VCaP (cell line): Measurements from ENCODE around the gene RNF150.

ENCODE experiments used
- H3K27ac ChIP-seq: fragments of 450-650 bp; 2 replicates; pipeline ENCODE4 v1.5.1; 2017
- TF ChIP-seq, protein P1 (sequence below): fragments of 450-650 bp; conservative IDR thresholded peaks from 2 replicates; pipeline ENCODE4 v1.5.1; 2017; ENCODE audit warnings: mild to moderate bottlenecking, moderate library complexity

Gene RNF150

DNA sequence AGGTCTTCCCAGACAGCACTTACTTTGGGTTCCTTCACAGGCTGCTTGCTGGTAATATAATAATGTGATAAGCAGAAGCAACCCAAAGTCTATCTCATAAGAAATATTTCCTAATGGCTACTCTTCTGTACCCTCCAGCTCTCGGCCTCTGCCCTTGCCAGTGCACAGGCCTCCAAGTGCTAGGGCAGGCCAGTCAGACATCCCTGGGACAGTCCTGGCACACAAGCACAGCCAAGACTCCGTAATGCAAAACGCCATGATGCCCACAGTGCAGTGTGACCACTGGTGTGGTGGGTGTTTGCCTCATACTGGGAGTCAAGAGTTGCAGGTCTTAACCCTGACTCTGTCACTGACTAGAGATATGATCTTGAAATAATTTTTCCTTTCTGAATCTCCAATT lies 35.1 kb downstream of the RNF150 start:
- TF ChIP-seq, protein P1, sequence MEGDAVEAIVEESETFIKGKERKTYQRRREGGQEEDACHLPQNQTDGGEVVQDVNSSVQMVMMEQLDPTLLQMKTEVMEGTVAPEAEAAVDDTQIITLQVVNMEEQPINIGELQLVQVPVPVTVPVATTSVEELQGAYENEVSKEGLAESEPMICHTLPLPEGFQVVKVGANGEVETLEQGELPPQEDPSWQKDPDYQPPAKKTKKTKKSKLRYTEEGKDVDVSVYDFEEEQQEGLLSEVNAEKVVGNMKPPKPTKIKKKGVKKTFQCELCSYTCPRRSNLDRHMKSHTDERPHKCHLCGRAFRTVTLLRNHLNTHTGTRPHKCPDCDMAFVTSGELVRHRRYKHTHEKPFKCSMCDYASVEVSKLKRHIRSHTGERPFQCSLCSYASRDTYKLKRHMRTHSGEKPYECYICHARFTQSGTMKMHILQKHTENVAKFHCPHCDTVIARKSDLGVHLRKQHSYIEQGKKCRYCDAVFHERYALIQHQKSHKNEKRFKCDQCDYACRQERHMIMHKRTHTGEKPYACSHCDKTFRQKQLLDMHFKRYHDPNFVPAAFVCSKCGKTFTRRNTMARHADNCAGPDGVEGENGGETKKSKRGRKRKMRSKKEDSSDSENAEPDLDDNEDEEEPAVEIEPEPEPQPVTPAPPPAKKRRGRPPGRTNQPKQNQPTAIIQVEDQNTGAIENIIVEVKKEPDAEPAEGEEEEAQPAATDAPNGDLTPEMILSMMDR: no peak
- no peak overlapping the region for H3K27ac ChIP-seq

DNA sequence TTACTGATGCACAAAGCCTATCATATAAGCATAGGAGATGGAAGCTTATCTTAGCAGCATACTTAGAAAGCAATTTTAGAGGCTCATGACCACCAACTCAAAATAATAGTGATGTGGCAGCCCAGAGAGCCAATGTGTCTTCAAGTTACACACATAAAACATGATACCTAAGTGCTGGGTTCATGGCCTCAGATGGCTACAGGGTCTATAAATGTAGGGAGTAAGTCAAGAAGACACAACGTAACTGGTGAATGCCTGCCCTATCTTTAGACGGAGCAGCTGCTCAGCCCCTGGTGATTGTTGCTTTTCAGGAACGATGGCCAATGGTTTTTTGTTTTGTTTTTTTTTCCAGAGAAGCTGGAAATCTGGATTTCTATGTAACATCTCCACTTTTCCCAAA lies 42.8 kb downstream of the RNF150 start:
- H3K27ac ChIP-seq: no peak overlapping the region
- TF ChIP-seq, protein P1: no peak

DNA sequence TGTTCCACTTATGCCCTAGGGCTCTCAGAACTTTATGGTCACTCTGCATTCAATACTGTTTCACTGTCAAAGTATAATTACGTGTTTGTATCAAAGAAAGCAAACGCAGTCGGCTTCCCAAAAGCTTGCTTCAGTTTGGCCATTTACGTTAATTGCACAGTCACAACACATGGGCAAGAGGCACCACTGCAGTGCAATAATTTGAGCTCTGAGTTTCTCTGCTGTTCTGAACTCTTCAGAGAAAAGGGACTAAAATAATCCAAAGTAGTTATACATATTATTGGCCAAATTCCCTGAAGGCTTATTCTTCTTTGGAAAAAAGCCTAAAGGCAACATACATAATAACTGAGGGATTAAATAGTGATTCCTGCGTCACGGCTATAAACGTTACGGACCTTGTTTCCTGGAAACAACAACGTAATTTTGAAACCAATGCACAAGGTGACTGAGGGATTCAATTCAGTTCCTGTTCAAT lies 51.3 kb downstream of the RNF150 start:
- TF ChIP-seq, protein P1: no peak
- peak overlapping the region; percentile 33 for H3K27ac ChIP-seq

DNA sequence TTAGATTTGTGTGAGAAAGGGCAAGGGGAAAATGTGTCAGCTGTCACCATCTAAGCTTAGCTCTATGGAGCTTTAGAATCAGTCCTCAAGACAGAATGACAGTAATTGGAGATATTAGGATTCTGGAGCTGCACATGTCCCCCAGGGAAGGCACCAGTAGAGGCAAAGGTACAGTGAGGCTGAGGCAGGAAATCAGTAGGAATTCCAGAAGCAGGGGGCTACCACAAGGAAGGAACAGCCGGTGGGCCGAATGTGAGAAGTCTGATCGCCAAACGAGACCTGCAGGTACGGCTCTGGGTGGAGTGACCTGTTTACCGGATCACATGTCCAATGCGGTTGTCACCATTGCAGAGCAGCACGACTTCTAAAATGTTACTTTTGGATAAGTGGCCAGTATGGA lies 52.6 kb downstream of the RNF150 start:
- TF ChIP-seq, protein P1: no peak
- no peak overlapping the region for H3K27ac ChIP-seq

DNA sequence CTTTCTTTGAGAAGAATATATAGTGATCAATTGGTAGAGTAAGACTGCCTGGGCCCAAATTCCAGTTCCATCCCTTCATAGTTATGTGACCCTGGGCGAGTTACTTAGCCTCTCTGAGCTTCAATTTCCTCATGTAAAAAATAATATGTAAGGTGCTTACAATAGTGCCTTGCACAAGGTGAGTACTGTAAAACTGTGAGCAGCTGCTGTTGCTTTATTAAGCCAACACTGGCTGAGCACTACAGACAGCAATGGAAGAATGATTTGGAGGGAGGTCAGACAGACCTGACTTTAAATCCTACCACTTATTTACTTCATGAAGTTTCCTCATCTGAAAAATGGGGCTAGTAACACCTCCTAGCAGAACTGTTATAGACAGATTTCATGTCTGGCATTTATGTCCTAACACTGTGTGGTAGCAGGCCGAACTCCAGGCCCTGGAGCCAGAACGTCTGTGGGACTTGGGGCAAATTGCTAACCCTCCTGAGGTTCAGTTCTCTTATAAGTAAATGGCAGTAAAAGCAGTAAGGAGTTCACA lies 53.8 kb downstream of the RNF150 start:
- H3K27ac ChIP-seq: no peak overlapping the region
- TF ChIP-seq, protein P1: no peak

DNA sequence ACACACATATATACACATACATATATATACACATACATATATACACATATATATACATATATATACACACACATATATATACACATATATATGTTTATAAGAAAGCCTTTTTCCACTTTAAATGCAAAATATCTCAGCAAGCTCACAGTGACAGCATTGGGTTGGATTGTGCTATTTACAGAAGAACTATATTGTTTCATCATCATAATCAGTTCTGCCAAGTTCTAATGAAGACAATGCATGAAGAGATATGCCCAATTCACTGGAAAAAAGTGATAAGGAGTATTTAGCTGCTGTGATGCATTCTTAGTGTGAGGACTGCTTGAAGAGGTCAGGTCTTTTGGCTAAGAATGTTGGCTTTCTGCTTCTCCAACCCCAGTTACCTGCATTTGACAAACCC lies 54.4 kb downstream of the RNF150 start:
- no peak overlapping the region for H3K27ac ChIP-seq
- TF ChIP-seq, protein P1: no peak

DNA sequence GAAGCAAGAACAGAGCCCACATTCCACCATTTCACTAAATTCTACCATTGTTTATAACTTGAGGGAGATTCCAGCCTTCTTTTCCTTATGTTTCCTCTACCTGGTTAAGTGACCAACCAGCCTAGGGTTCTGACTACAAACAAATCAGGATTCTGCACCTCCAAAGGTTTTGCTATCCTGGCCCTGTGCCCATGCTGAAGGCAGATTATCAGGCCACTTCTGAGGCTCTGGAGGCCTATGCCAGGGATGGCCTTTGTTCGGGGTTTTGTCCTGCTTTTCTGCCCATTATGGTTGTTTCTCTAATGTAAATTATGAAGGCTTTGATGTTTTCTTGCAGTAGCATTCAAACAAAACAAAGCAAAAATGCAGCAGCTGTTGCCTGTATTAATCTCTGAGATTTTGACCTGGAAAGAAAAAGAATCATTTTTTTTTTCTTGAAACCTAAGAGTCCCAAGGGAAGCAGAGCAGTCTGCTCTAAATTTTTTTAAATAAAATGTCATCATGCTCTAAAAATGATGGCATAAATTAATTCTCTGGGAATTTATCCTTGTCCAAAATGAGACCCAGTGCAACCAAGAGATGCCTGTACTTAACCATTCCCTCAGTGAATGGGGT lies 55.6 kb downstream of the RNF150 start:
- H3K27ac ChIP-seq: no peak overlapping the region
- TF ChIP-seq, protein P1: no peak
